ENCODE data around the gene AMN.

AMN gene

GRCh38 chr14:102927878-102928411, 5.5 kb downstream of the AMN start:
- DNase-seq (ENCODE audit: low read depth in 2 of 2): no peak

GRCh38 chr14:102928412-102929240, 6.2 kb downstream of the AMN start:
- peak; percentile 11 to 21 for DNase-seq (ENCODE audit: low read depth in 2 of 2)

GRCh38 chr14:102929241-102930137, 7.0 kb downstream of the AMN start:
- DNase-seq (ENCODE audit: low read depth in 2 of 2): no peak

- no peak for DNase-seq (ENCODE audit: low read depth in 2 of 2)
Observed at GRCh38 chr14:102930138-102930752, 7.8 kb downstream of the AMN start.

- DNase-seq (ENCODE audit: low read depth in 2 of 2): no peak
Observed at GRCh38 chr14:102930753-102931579, 8.5 kb downstream of the AMN start.

- DNase-seq (ENCODE audit: low read depth in 2 of 2): no peak
Observed at GRCh38 chr14:102931580-102932285, 9.3 kb downstream of the AMN start.

GRCh38 chr14:102932484-102933248, 10.2 kb downstream of the AMN start:
- DNase-seq (ENCODE audit: low read depth in 2 of 2): no peak

GRCh38 chr14:102933618-102934231, 11.3 kb downstream of the AMN start:
- DNase-seq (ENCODE audit: low read depth in 2 of 2): no peak

GRCh38 chr14:102935756-102936155, 13.3 kb downstream of the AMN start:
- DNase-seq (ENCODE audit: low read depth in 2 of 2): no peak

- no peak for DNase-seq (ENCODE audit: low read depth in 2 of 2)
Observed at GRCh38 chr14:102937331-102938175, 15.1 kb downstream of the AMN start.

GRCh38 chr14:102938191-102938590, 15.7 kb downstream of the AMN start:
- DNase-seq (ENCODE audit: low read depth in 2 of 2): no peak

GRCh38 chr14:102939329-102939728, 16.9 kb downstream of the AMN start:
- DNase-seq (ENCODE audit: low read depth in 2 of 2): no peak

- DNase-seq (ENCODE audit: low read depth in 2 of 2): no peak
Observed at GRCh38 chr14:102939820-102940561, 17.5 kb downstream of the AMN start.

GRCh38 chr14:102940729-102941362, 18.4 kb downstream of the AMN start:
- DNase-seq (ENCODE audit: low read depth in 2 of 2): no peak

GRCh38 chr14:102941419-102942011, 19.1 kb downstream of the AMN start:
- DNase-seq (ENCODE audit: low read depth in 2 of 2): no peak

GRCh38 chr14:102942069-102942468, 19.6 kb downstream of the AMN start:
- DNase-seq (ENCODE audit: low read depth in 2 of 2): no peak

GRCh38 chr14:102943454-102943853, 21.0 kb downstream of the AMN start:
- DNase-seq (ENCODE audit: low read depth in 2 of 2): no peak

Measured in fibroblast of skin of left quadriceps (primary cell).